Fibroblast of villous mesenchyme (primary cell): ENCODE data around the gene FARP2. TPM values are rescaled to one million over a fixed set of nuclear protein-coding genes. Genes with fewer than 3 reads are reported as not detected.
A peak's percentile ranks its signal among the peaks of the same experiment; 100 is the strongest.
"Not testable (repeated sequence)": the region's sequence is repeated elsewhere in the genome, so short reads cannot be mapped to it uniquely, and the experiment has no call there.

Experiments
- DNase-seq: peaks from one replicate; pipeline ENCODE4 v3.0.0-alpha.2; 2010; ENCODE audit warnings: low read depth
- H3K4me3 ChIP-seq: 2 replicates; pipeline ENCODE4 v1.5.1; 2011; ENCODE audit warnings: low read depth, mild to moderate bottlenecking, low read length
- CTCF ChIP-seq: IDR thresholded peaks from 2 replicates; pipeline ENCODE4 v1.5.1; 2012; ENCODE audit warnings: low read depth, mild to moderate bottlenecking, low read length; ENCODE audit not compliant: insufficient read depth
- total RNA-seq: library from RNA; depleted of rRNA; stranded (reverse); fragments of >200 nt; gene quantifications from 2 replicates; pipeline ENCODE4 v1.2.3, GENCODE V29; 2012

FARP2 gene
- total RNA-seq, 1 donor: 37.6 TPM

- DNase-seq: no peak
- TF ChIP-seq CTCF: no peak
- no peak overlapping the region for H3K4me3 ChIP-seq
Observed at GRCh38 chr2:241408849-241409248, 52.8 kb downstream of the FARP2 start.

GRCh38 chr2:241410739-241411176 is 54.7 kb downstream of the FARP2 start:
- no peak for TF ChIP-seq CTCF
- no peak for DNase-seq
- no peak overlapping the region for H3K4me3 ChIP-seq

- DNase-seq: peak; percentile 66
- H3K4me3 ChIP-seq: no peak overlapping the region
- TF ChIP-seq CTCF: no peak
Observed at GRCh38 chr2:241412144-241412543, 56.1 kb downstream of the FARP2 start.

GRCh38 chr2:241413501-241413900 is 57.4 kb downstream of the FARP2 start:
- not testable (repeated sequence) for H3K4me3 ChIP-seq, DNase-seq

GRCh38 chr2:241413929-241414580 is 58.0 kb downstream of the FARP2 start:
- TF ChIP-seq CTCF: no peak
- H3K4me3 ChIP-seq: no peak overlapping the region
- DNase-seq: no peak

- no peak for TF ChIP-seq CTCF
- no peak overlapping the region for H3K4me3 ChIP-seq
- DNase-seq: no peak
Observed at GRCh38 chr2:241415196-241415595, 59.1 kb downstream of the FARP2 start.

GRCh38 chr2:241417626-241418025 is 61.5 kb downstream of the FARP2 start:
- no peak for TF ChIP-seq CTCF
- DNase-seq: no peak
- H3K4me3 ChIP-seq: no peak overlapping the region
